Measurements from ENCODE around the gene MGAT4A.

GRCh38 chr2:98772536-98772935 is 41.6 kb upstream of the MGAT4A start:
- TF ChIP-seq CTCF (IDR thresholded peaks at IDR 0.05; ENCODE audit: low read length) (no peak), EZH2 (optimal IDR thresholded peaks at IDR 0.05; ENCODE audit: low read depth, low read length) (no peak)

Measured in MM.1S (cell line).